Endothelial cell (in vitro differentiated cells): ENCODE data around the gene SCAMP2. TPM values are rescaled to one million over a fixed set of nuclear protein-coding genes. Genes with fewer than 3 reads are reported as not detected.
"Not testable (repeated sequence)": the region's sequence is repeated elsewhere in the genome, so short reads cannot be mapped to it uniquely, and the experiment has no call there.

Experiments used
- DNase-seq: peaks from one replicate; pipeline ENCODE4 v3.0.0; 2021; ENCODE audit warnings: low spot score
- H3K27ac Mint-ChIP-seq: one replicate; pipeline ENCODE4 v1.8.0; 2021; ENCODE audit warnings: mixed read lengths, inconsistent platforms; ENCODE audit not compliant: unreplicated experiment
- H3K27me3 Mint-ChIP-seq: one replicate; pipeline ENCODE4 v1.8.0; 2021; ENCODE audit warnings: mild to moderate bottlenecking, moderate library complexity, mixed read lengths, inconsistent platforms; ENCODE audit not compliant: unreplicated experiment
- H3K36me3 Mint-ChIP-seq: one replicate; pipeline ENCODE4 v1.8.0; 2021; ENCODE audit warnings: mild to moderate bottlenecking, low read depth, mixed read lengths, inconsistent platforms; ENCODE audit not compliant: unreplicated experiment
- H3K4me1 Mint-ChIP-seq: one replicate; pipeline ENCODE4 v1.8.0; 2021; ENCODE audit warnings: mild to moderate bottlenecking, mixed read lengths, inconsistent platforms; ENCODE audit not compliant: unreplicated experiment
- H3K4me3 Mint-ChIP-seq: one replicate; pipeline ENCODE4 v1.8.0; 2021; ENCODE audit warnings: mild to moderate bottlenecking, mixed read lengths, inconsistent platforms; ENCODE audit not compliant: unreplicated experiment
- H3K9me3 Mint-ChIP-seq: one replicate; pipeline ENCODE4 v1.8.0; 2021; ENCODE audit warnings: mixed read lengths, inconsistent platforms; ENCODE audit not compliant: unreplicated experiment
- CTCF ChIP-seq: fragments of 200-600 bp; sonication (generic); IDR thresholded peaks from one replicate; pipeline ENCODE4 v1.5.0; 2021; ENCODE audit warnings: antibody characterized with exemption; ENCODE audit not compliant: unreplicated experiment
- total RNA-seq: library from RNA; stranded (reverse); fragmentation: NEBNext Ultra II Directional; extraction: Animal tissue kit (Norgen Biotek cat#: 25700); gene quantifications from one replicate; pipeline ENCODE4 v1.2.1, GENCODE V29; 2021; ENCODE audit not compliant: unreplicated experiment

Gene SCAMP2
- total RNA-seq, 1 donor from 2014 or later, result 56.1 TPM

GRCh38 chr15:74896316-74896715 lies 23.2 kb upstream of the SCAMP2 start:
- Mint-ChIP-seq H3K9me3 (no peaks in the 10 kb centered on the region), H3K27me3 (peaks cover 3% of the 10 kb centered on the region), H3K4me3 (peak overlapping the region; percentile 31), H3K36me3 (peaks cover 19% of the 10 kb centered on the region), H3K27ac (no peak overlapping the region), H3K4me1 (no peaks in the 10 kb centered on the region)
- no peak for DNase-seq
- no peak for TF ChIP-seq CTCF

GRCh38 chr15:74895830-74896229 lies 22.7 kb upstream of the SCAMP2 start:
- TF ChIP-seq CTCF, result no peak
- Mint-ChIP-seq H3K27me3 (peaks cover 3% of the 10 kb centered on the region), H3K4me1 (peaks cover under 1% of the 10 kb centered on the region), H3K4me3 (no peak overlapping the region), H3K27ac (no peak overlapping the region), H3K9me3 (no peaks in the 10 kb centered on the region), H3K36me3 (peaks cover 18% of the 10 kb centered on the region)
- no peak for DNase-seq

GRCh38 chr15:74894383-74894782 lies 21.2 kb upstream of the SCAMP2 start:
- H3K27me3 Mint-ChIP-seq, H3K9me3 Mint-ChIP-seq, H3K4me3 Mint-ChIP-seq, DNase-seq, H3K27ac Mint-ChIP-seq: not testable (repeated sequence)
- Mint-ChIP-seq H3K4me1 (peaks cover 13% of the 10 kb centered on the region), H3K36me3 (peaks cover 10% of the 10 kb centered on the region)

- DNase-seq, result no peak
- H3K9me3 Mint-ChIP-seq, result no peaks in the 10 kb centered on the region
- peak overlapping the region; percentile 64 for H3K27ac Mint-ChIP-seq
- H3K4me1 Mint-ChIP-seq, result peaks cover 19% of the 10 kb centered on the region
- TF ChIP-seq CTCF, result no peak
- H3K27me3 Mint-ChIP-seq, result peaks cover 7% of the 10 kb centered on the region
- H3K36me3 Mint-ChIP-seq, result peaks cover 10% of the 10 kb centered on the region
- H3K4me3 Mint-ChIP-seq, result peak overlapping the region; percentile 51
These were observed 20.5 kb upstream of the SCAMP2 start for GRCh38 chr15:74893627-74894026.

GRCh38 chr15:74892931-74893330 lies 19.8 kb upstream of the SCAMP2 start:
- no peak for TF ChIP-seq CTCF
- Mint-ChIP-seq H3K9me3 (no peaks in the 10 kb centered on the region), H3K36me3 (peaks cover 8% of the 10 kb centered on the region), H3K4me1 (peaks cover 19% of the 10 kb centered on the region), H3K27ac (no peak overlapping the region), H3K27me3 (peaks cover 7% of the 10 kb centered on the region), H3K4me3 (no peak overlapping the region)
- no peak for DNase-seq

GRCh38 chr15:74892313-74892712 lies 19.1 kb upstream of the SCAMP2 start:
- no peak for TF ChIP-seq CTCF
- H3K27me3 Mint-ChIP-seq, result peaks cover 7% of the 10 kb centered on the region
- H3K4me1 Mint-ChIP-seq, result peaks cover 19% of the 10 kb centered on the region
- H3K9me3 Mint-ChIP-seq, result no peaks in the 10 kb centered on the region
- no peak overlapping the region for H3K4me3 Mint-ChIP-seq
- H3K36me3 Mint-ChIP-seq, result peaks cover 7% of the 10 kb centered on the region
- no peak overlapping the region for H3K27ac Mint-ChIP-seq
- DNase-seq, result no peak
